Keratinocyte (primary cell): ENCODE measurements around the gene SLC2A5.

Source experiments
- EZH2 ChIP-seq: IDR thresholded peaks from one replicate; pipeline ENCODE4 v1.6.1; 2012; ENCODE audit warnings: inconsistent platforms, mild to moderate bottlenecking, low read length, moderate library complexity
- TF ChIP-seq, protein P1 (sequence below), 3 experiments: IDR thresholded peaks in 1 of 3; conservative IDR thresholded peaks in 1 of 3; optimal IDR thresholded peaks in 1 of 3; 2 replicates in 2 of 3; 3 replicates in 1 of 3; pipeline versions ENCODE3 to v1.5.1; 2011; ENCODE audit warnings: low read length in 3 of 3, mild to moderate bottlenecking in 3 of 3, moderate library complexity in 2 of 3, control low read depth in 1 of 3, inconsistent platforms in 1 of 3; ENCODE audit not compliant: insufficient read depth in 2 of 3; ENCODE audit errors: extremely low read depth in 1 of 3

- TF ChIP-seq, protein P1, sequence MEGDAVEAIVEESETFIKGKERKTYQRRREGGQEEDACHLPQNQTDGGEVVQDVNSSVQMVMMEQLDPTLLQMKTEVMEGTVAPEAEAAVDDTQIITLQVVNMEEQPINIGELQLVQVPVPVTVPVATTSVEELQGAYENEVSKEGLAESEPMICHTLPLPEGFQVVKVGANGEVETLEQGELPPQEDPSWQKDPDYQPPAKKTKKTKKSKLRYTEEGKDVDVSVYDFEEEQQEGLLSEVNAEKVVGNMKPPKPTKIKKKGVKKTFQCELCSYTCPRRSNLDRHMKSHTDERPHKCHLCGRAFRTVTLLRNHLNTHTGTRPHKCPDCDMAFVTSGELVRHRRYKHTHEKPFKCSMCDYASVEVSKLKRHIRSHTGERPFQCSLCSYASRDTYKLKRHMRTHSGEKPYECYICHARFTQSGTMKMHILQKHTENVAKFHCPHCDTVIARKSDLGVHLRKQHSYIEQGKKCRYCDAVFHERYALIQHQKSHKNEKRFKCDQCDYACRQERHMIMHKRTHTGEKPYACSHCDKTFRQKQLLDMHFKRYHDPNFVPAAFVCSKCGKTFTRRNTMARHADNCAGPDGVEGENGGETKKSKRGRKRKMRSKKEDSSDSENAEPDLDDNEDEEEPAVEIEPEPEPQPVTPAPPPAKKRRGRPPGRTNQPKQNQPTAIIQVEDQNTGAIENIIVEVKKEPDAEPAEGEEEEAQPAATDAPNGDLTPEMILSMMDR (optimal IDR thresholded peaks at IDR 0.05 in 1 of 3, IDR thresholded peaks at IDR 0.05 in 1 of 3, conservative IDR thresholded peaks at IDR 0.05 in 1 of 3; ENCODE audit: extremely low read depth in 1 of 3, insufficient read depth in 2 of 3, low read length in 3 of 3), result peak; percentile 88 to 94 (median 94)
- no peak for TF ChIP-seq EZH2
Observed at GRCh38 chr1:9110669-9111356, 41.4 kb upstream of the SLC2A5 start.
